Measurements from ENCODE around the gene AEBP1.

Gene AEBP1

DNA sequence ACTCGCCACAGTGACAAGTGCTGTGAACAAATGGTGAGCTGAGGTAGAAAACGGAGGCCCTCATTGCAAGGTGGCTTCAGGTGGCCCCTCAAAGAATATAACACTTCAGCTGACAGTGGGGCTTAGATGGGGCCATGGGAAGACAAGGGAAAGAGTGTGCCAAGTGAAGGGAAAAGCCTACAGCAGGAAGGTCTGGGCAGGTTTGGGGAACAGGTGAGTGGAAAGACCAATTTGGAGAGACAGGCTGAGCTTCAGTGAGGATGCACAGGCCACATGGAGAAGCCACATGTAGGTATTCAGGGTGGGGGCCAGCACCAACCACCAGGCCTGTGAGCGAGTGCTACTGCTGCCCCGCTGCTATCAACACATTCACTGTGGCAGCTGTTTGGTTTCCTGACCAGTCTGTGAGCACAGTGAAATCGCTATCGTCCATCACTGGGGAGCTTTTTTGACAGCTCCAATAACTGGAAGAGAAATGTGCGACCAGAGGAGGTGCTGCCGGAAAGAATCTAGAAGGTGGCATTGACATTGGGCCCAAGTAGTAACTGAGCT, 15.8 kb downstream of the AEBP1 start:
- no peak overlapping the region for H2AFZ ChIP-seq (ENCODE audit: low read depth, low read length)
- no peak for ATAC-seq (ENCODE audit: insufficient read depth, low read depth)
- DNase-seq = no peak
- no peak overlapping the region for H3K4me3 ChIP-seq (ENCODE audit: low read depth in 1 of 2, low read length in 2 of 2)
- peak overlapping the region; percentile 95; the same call in 1 of the 2 replicates for H3K4me2 ChIP-seq (ENCODE audit: insufficient read depth, low read length)
- H3K9me3 ChIP-seq (ENCODE audit: insufficient read depth, low read length, severe bottlenecking) = no peaks in the 10 kb centered on the region
- no peak for TF ChIP-seq EZH2 (IDR thresholded peaks at IDR 0.05; ENCODE audit: borderline replicate concordance, low read depth, low read length, severe bottlenecking)
- no peak for TF ChIP-seq CTCF (IDR thresholded peaks at IDR 0.05; ENCODE audit: borderline replicate concordance, extremely low read depth, low read length, poor library complexity, severe bottlenecking)
- H3K36me3 ChIP-seq (ENCODE audit: insufficient read depth, low read length) = peaks cover 69% of the 10 kb centered on the region
- H3K9ac ChIP-seq (ENCODE audit: low read depth, low read length) = no peak overlapping the region
- H3K4me1 ChIP-seq (ENCODE audit: insufficient read depth, low read length) = peaks cover 49% of the 10 kb centered on the region
- H3K79me2 ChIP-seq (ENCODE audit: insufficient read depth, low read length) = peaks cover 60% of the 10 kb centered on the region
- H4K20me1 ChIP-seq (ENCODE audit: insufficient read depth, low read length) = peaks cover 44% of the 10 kb centered on the region
- peak overlapping the region; percentile 20; the same call in 1 of the 2 replicates for H3K27ac ChIP-seq (ENCODE audit: low read length)
- H3K27me3 ChIP-seq (ENCODE audit: insufficient read depth, low read length, poor library complexity) = no peaks in the 10 kb centered on the region

DNA sequence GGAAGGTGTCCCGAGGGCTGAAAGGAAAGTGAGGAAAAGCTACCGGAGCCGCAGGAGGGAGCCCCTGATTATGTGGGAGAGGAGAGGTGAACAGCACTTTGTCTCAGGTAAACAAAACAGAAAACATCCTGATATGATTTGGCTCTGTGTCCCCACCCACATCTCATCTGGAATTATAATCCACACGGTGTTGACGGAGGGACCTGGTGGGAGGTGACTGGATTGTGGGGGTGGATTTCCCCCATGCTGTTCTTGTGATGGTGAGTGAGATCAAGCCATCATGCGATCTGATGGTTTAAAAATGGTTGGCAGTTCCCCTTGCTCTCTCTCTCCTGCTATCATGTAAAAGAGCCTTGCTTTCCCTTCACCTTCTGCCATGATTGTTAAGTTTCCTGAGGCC, 16.2 kb downstream of the AEBP1 start:
- Histone ChIP-seq H3K27me3 (ENCODE audit: insufficient read depth, low read length, poor library complexity) (no peaks in the 10 kb centered on the region), H2AFZ (ENCODE audit: low read depth, low read length) (no peak overlapping the region), H3K4me1 (ENCODE audit: insufficient read depth, low read length) (peaks cover 49% of the 10 kb centered on the region), H3K9ac (ENCODE audit: low read depth, low read length) (no peak overlapping the region), H3K9me3 (ENCODE audit: insufficient read depth, low read length, severe bottlenecking) (no peaks in the 10 kb centered on the region), H3K27ac (ENCODE audit: low read length) (no peak overlapping the region), H3K36me3 (ENCODE audit: insufficient read depth, low read length) (peaks cover 64% of the 10 kb centered on the region), H4K20me1 (ENCODE audit: insufficient read depth, low read length) (peaks cover 39% of the 10 kb centered on the region), H3K4me2 (ENCODE audit: insufficient read depth, low read length) (peak overlapping the region; percentile 95; the same call in 1 of the 2 replicates), H3K79me2 (ENCODE audit: insufficient read depth, low read length) (peaks cover 60% of the 10 kb centered on the region), H3K4me3 (ENCODE audit: low read depth in 1 of 2, low read length in 2 of 2) (no peak overlapping the region)
- ATAC-seq (ENCODE audit: insufficient read depth, low read depth) (no peak), DNase-seq (no peak)
- TF ChIP-seq CTCF (IDR thresholded peaks at IDR 0.05; ENCODE audit: borderline replicate concordance, extremely low read depth, low read length, poor library complexity, severe bottlenecking) (no peak), EZH2 (IDR thresholded peaks at IDR 0.05; ENCODE audit: borderline replicate concordance, low read depth, low read length, severe bottlenecking) (no peak)

DNA sequence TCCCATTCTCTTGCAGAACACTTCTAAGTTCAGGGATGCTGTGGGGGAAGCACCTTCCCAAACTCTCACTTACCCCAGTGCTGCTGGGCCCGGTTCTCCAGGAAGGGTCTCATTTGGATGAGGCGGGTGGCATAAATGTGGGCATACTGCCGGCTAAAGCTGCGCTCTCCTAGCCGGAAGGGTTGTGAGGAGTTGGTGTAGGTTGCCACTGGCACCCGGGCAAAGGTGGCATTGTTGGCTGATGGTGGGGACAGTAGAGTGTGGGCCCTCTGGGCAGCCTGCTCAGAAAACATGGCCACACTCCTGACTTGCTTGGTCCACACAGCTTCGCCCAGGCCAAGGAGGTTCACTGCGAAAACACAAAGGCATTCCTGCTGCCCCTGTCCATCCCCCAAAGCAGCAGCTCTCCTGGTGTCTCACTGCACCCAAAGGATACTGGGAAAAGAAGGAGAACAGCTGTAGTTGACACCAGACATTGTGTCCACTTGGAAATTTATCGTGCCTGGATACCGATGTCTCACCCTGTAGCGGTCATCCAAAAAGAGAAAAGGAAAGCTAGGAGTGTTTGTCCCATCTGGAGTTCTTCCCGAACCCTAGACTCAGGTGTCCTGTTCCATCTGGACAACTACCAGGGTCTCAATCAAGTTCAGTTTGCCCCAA, 17.7 kb downstream of the AEBP1 start:
- H3K79me2 ChIP-seq (ENCODE audit: insufficient read depth, low read length) = peaks cover 57% of the 10 kb centered on the region
- no peak for TF ChIP-seq CTCF (IDR thresholded peaks at IDR 0.05; ENCODE audit: borderline replicate concordance, extremely low read depth, low read length, poor library complexity, severe bottlenecking)
- peak overlapping the region; percentile 66 to 77; a peak in 3 of 4 replicates for H3K4me3 ChIP-seq (ENCODE audit: low read depth in 1 of 2, low read length in 2 of 2)
- H4K20me1 ChIP-seq (ENCODE audit: insufficient read depth, low read length) = peaks cover 24% of the 10 kb centered on the region; the same call in 1 of the 2 replicates
- H2AFZ ChIP-seq (ENCODE audit: low read depth, low read length) = no peak overlapping the region
- H3K27ac ChIP-seq (ENCODE audit: low read length) = peak overlapping the region; percentile 51
- DNase-seq = no peak
- H3K9ac ChIP-seq (ENCODE audit: low read depth, low read length) = peak overlapping the region; percentile 67
- no peaks in the 10 kb centered on the region for H3K27me3 ChIP-seq (ENCODE audit: insufficient read depth, low read length, poor library complexity)
- peaks cover 49% of the 10 kb centered on the region for H3K4me1 ChIP-seq (ENCODE audit: insufficient read depth, low read length)
- no peak for ATAC-seq (ENCODE audit: insufficient read depth, low read depth)
- H3K4me2 ChIP-seq (ENCODE audit: insufficient read depth, low read length) = peak overlapping the region; percentile 95
- H3K9me3 ChIP-seq (ENCODE audit: insufficient read depth, low read length, severe bottlenecking) = no peaks in the 10 kb centered on the region
- peaks cover 49% of the 10 kb centered on the region for H3K36me3 ChIP-seq (ENCODE audit: insufficient read depth, low read length)

All from DND-41 (cell line).